ENCODE measurements around the gene ADRA2B. TPM values are rescaled to one million over a fixed set of nuclear protein-coding genes. Genes with fewer than 3 reads are reported as not detected.

ADRA2B gene
- total RNA-seq, 4 donors from 2014 or later, result 2.1 to 6.0 (median 4.0) TPM

- intact Hi-C loops (cut with DNase I), result loop anchor here (5.0 kb wide), 1 partner anchor 111 kb away; no protein-coding TSS in a partner anchor
- H3K27ac ChIP-seq (replicated peaks in 1 of 4), result peak overlapping the region; percentile 47 to 75 (median 58)
- no peaks in the 10 kb centered on the region for H3K9me3 ChIP-seq
- peaks cover 25 to 50% (median 48%) of the 10 kb centered on the region in 4 donors for H3K4me1 ChIP-seq
- no peak for DNase-seq (ENCODE audit: extremely low spot score)
- TF ChIP-seq POLR2AphosphoS5 (IDR thresholded peaks at IDR 0.05) (peak in 1 of 2 donors; percentile 32), EP300 (IDR thresholded peaks at IDR 0.05) (no peak)
- 64% methylated on average over 19 of the region's 20 CpGs for WGBS
- no peak overlapping the region for H3K4me3 ChIP-seq
- no peaks in the 10 kb centered on the region for H3K27me3 ChIP-seq
- no peaks in the 10 kb centered on the region for H3K36me3 ChIP-seq
Measured at GRCh38 chr2:96146153-96146880, 29.9 kb upstream of the ADRA2B start.

- intact Hi-C loops (cut with DNase I), result loop anchor here (5.0 kb wide), 1 partner anchor 112 kb away; no protein-coding TSS in a partner anchor
- Histone ChIP-seq H3K4me1 (peaks cover 25 to 50% (median 48%) of the 10 kb centered on the region in 4 donors), H3K27ac (replicated peaks in 1 of 4) (peak overlapping the region; percentile 47 to 75 (median 58)), H3K4me3 (peak overlapping the region; percentile 62 to 70 (median 68)), H3K9me3 (no peaks in the 10 kb centered on the region), H3K27me3 (no peaks in the 10 kb centered on the region), H3K36me3 (no peaks in the 10 kb centered on the region)
- TF ChIP-seq POLR2A (IDR thresholded peaks at IDR 0.05; ENCODE audit: low read depth), result no peak
- no peak for TF ChIP-seq POLR2AphosphoS5 (IDR thresholded peaks at IDR 0.05)
- TF ChIP-seq CTCF (IDR thresholded peaks at IDR 0.05), result no peak
- TF ChIP-seq EP300 (IDR thresholded peaks at IDR 0.05), result no peak
- no peak for DNase-seq (ENCODE audit: extremely low spot score)
- WGBS, result 49% methylated on average over 3 of the region's 3 CpGs
Measured at GRCh38 chr2:96145848-96146152, 29.4 kb upstream of the ADRA2B start.

GRCh38 chr2:96145036-96145847 lies 28.9 kb upstream of the ADRA2B start, which contains the start of gene DUSP2:
TSS of gene DUSP2 (minus strand) at chr2:96145440. CDS start at chr2:96145354, 86 bp downstream.
- Histone ChIP-seq H3K36me3 (no peaks in the 10 kb centered on the region), H3K9me3 (no peaks in the 10 kb centered on the region), H3K27ac (replicated peaks in 1 of 4) (peak within 1 kb of the TSS; percentile 47 to 75 (median 58)), H3K27me3 (no peaks in the 10 kb centered on the region), H3K4me1 (peaks cover 25 to 50% (median 48%) of the 10 kb centered on the region in 4 donors), H3K4me3 (peak within 1 kb of the TSS; percentile 62 to 70 (median 68))
- intact Hi-C loops (cut with DNase I), result loop anchor here (5.0 kb wide), 1 partner anchor 112 kb away; no protein-coding TSS in a partner anchor
- WGBS, result 25% methylated on average over 6 of the region's 94 CpGs
- peak; percentile 95 for DNase-seq (ENCODE audit: extremely low spot score)
- TF ChIP-seq CTCF (IDR thresholded peaks at IDR 0.05) (no peak), POLR2AphosphoS5 (IDR thresholded peaks at IDR 0.05) (peak; percentile 54 to 60)

GRCh38 chr2:96144481-96145035 lies 28.2 kb upstream of the ADRA2B start:
- peaks cover 25 to 50% (median 48%) of the 10 kb centered on the region in 4 donors for H3K4me1 ChIP-seq
- peak overlapping the region; percentile 62 to 70 (median 68) for H3K4me3 ChIP-seq
- H3K36me3 ChIP-seq, result no peaks in the 10 kb centered on the region
- peak overlapping the region in 2 of 4 donors; percentile 69 to 75 for H3K27ac ChIP-seq (replicated peaks in 1 of 4)
- H3K9me3 ChIP-seq, result no peaks in the 10 kb centered on the region
- WGBS, result 10% methylated on average over 10 of the region's 35 CpGs
- DNase-seq (ENCODE audit: extremely low spot score), result no peak
- no peak for TF ChIP-seq CTCF (IDR thresholded peaks at IDR 0.05)
- TF ChIP-seq POLR2AphosphoS5 (IDR thresholded peaks at IDR 0.05), result no peak
- no peak for TF ChIP-seq EP300 (IDR thresholded peaks at IDR 0.05)
- no peak for TF ChIP-seq POLR2A (IDR thresholded peaks at IDR 0.05; ENCODE audit: low read depth)
- intact Hi-C loops (cut with DNase I), result loop anchor here (5.0 kb wide), 1 partner anchor 113 kb away; no protein-coding TSS in a partner anchor
- no peaks in the 10 kb centered on the region for H3K27me3 ChIP-seq

Data from esophagus muscularis mucosa (tissue), 4 donors.